Mesothelial cell of epicardium (in vitro differentiated cells): ENCODE results near the gene SPEM1. TPM values are rescaled to one million over a fixed set of nuclear protein-coding genes. Genes with fewer than 3 reads are reported as not detected.

Experiments
- DNase-seq, 2 experiments: peaks; one replicate each; pipeline ENCODE4 v3.0.0; 2021; ENCODE audit warnings: low spot score in 2 of 2; ENCODE audit not compliant: unreplicated experiment in 2 of 2
- H3K27ac Mint-ChIP-seq: 2 replicates; pipeline ENCODE4 v1.8.0; 2021; ENCODE audit warnings: mixed read lengths
- H3K27me3 Mint-ChIP-seq: 2 replicates; pipeline ENCODE4 v1.8.0; 2021; ENCODE audit warnings: low read depth, mixed read lengths
- H3K36me3 Mint-ChIP-seq: 2 replicates; pipeline ENCODE4 v1.8.0; 2021; ENCODE audit warnings: mixed read lengths
- H3K4me1 Mint-ChIP-seq: 2 replicates; pipeline ENCODE4 v1.8.0; 2021; ENCODE audit warnings: mixed read lengths
- H3K4me3 Mint-ChIP-seq: 2 replicates; pipeline ENCODE4 v1.8.0; 2021; ENCODE audit warnings: mild to moderate bottlenecking, moderate library complexity, mixed read lengths
- H3K9me3 Mint-ChIP-seq: 2 replicates; pipeline ENCODE4 v1.8.0; 2021; ENCODE audit warnings: mixed read lengths
- CTCF ChIP-seq: fragments of 200-600 bp; sonication (generic); IDR thresholded peaks from one replicate; pipeline ENCODE4 v1.5.0; 2021; ENCODE audit warnings: antibody characterized with exemption; ENCODE audit not compliant: unreplicated experiment
- total RNA-seq: library from RNA; stranded (reverse); gene quantifications from 3 replicates; pipeline ENCODE4 v1.2.1, GENCODE V29; 2021

SPEM1 gene
- total RNA-seq, 1 donor from 2014 or later: 0.38 TPM

DNA sequence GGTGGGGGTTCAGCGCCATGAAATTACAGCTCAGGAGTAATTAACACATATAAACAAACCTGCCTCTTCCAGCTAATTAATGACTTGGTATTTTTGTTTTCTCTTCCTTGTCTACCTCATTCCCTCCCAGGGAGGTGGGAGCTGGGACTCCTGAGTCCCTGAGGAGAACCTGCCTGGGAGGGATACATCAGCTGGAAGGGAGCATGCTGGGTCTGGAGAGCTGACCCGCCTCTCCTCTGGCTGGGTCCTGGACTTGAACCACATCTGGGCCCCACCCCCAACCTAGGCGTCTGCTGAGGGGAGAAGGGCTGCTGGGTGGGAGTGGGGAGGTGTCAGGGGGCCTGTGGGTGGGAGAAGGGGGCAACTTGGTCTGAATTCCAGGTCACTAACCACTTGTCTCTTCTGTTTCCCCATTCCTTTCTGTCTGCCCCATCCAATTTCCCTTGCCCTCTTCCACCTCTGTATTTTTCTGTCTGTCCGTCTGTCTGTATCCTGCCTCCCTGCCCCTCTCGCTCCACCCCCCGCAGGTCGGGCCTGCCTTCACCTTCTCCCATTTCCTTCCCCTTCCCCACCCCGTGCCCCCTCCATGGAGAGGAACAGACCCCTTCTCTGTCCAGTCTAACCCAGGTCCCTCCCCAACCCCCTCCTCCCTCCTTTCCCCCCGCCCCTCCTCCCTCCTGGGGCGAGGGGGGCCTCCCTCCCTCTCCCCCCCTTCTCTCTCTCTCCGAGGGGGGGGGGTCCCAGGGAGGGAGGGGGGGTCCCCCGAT is 12.5 kb upstream of the SPEM1 start, which contains the start of gene NLGN2:
Gene NLGN2 (plus strand): TSS at position 361 of the 767 bp plus-strand sequence. CDS start 411 bp downstream, outside the sequence.
- no peak for DNase-seq
- peaks cover 18% of the 10 kb centered on the region for H3K36me3 Mint-ChIP-seq
- H3K4me3 Mint-ChIP-seq: peak within 1 kb of the TSS; percentile 38
- TF ChIP-seq CTCF: no peak
- no peaks in the 10 kb centered on the region for H3K27me3 Mint-ChIP-seq
- H3K4me1 Mint-ChIP-seq: peaks cover 26% of the 10 kb centered on the region
- no peaks in the 10 kb centered on the region for H3K9me3 Mint-ChIP-seq
- no peak within 1 kb of the TSS for H3K27ac Mint-ChIP-seq

DNA sequence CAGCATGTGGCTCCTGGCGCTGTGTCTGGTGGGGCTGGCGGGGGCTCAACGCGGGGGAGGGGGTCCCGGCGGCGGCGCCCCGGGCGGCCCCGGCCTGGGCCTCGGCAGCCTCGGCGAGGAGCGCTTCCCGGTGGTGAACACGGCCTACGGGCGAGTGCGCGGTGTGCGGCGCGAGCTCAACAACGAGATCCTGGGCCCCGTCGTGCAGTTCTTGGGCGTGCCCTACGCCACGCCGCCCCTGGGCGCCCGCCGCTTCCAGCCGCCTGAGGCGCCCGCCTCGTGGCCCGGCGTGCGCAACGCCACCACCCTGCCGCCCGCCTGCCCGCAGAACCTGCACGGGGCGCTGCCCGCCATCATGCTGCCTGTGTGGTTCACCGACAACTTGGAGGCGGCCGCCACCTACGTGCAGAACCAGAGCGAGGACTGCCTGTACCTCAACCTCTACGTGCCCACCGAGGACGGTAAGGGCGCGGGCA is 11.8 kb upstream of the SPEM1 start:
- no peak overlapping the region for H3K4me3 Mint-ChIP-seq
- no peak for DNase-seq
- H3K27ac Mint-ChIP-seq: no peak overlapping the region
- TF ChIP-seq CTCF: no peak
- no peaks in the 10 kb centered on the region for H3K27me3 Mint-ChIP-seq
- H3K36me3 Mint-ChIP-seq: peaks cover 22% of the 10 kb centered on the region
- H3K9me3 Mint-ChIP-seq: no peaks in the 10 kb centered on the region
- H3K4me1 Mint-ChIP-seq: peaks cover 26% of the 10 kb centered on the region

GRCh38 chr17:7408863-7409262 is 11.3 kb upstream of the SPEM1 start:
- Mint-ChIP-seq H3K36me3 (peaks cover 22% of the 10 kb centered on the region), H3K27me3 (no peaks in the 10 kb centered on the region), H3K4me3 (no peak overlapping the region), H3K27ac (no peak overlapping the region), H3K4me1 (peaks cover 28% of the 10 kb centered on the region), H3K9me3 (no peaks in the 10 kb centered on the region)
- TF ChIP-seq CTCF: no peak
- no peak for DNase-seq

DNA sequence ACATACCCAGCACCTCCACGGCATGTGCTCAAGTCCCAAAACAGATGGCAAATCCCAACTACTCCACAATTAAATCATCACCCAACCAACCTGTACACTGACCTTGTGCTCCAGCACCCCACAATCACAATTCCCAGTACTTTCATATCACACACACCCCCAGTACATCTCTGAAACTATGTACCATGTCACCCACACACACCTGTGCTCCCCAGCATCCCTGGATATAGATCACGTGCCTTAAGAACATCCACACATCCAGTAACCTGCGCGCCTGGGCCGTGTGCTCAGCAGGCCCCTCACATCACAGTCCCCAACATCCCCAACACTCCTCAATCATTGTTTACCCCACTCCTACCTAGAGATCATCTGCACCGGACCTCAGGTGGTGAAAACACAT is 10.4 kb upstream of the SPEM1 start:
- TF ChIP-seq CTCF: no peak
- Mint-ChIP-seq H3K4me3 (no peak overlapping the region), H3K4me1 (peaks cover 28% of the 10 kb centered on the region), H3K9me3 (no peaks in the 10 kb centered on the region), H3K36me3 (peaks cover 22% of the 10 kb centered on the region), H3K27me3 (no peaks in the 10 kb centered on the region), H3K27ac (no peak overlapping the region)
- no peak for DNase-seq

- no peak for TF ChIP-seq CTCF
- no peaks in the 10 kb centered on the region for H3K9me3 Mint-ChIP-seq
- H3K27ac Mint-ChIP-seq: no peak overlapping the region
- no peaks in the 10 kb centered on the region for H3K27me3 Mint-ChIP-seq
- H3K4me3 Mint-ChIP-seq: no peak overlapping the region
- no peak for DNase-seq
- peaks cover 32% of the 10 kb centered on the region for H3K36me3 Mint-ChIP-seq
- peaks cover 24% of the 10 kb centered on the region for H3K4me1 Mint-ChIP-seq
Measured at GRCh38 chr17:7410634-7411426, 9.3 kb upstream of the SPEM1 start.
